Activated T-helper 1 cell treated with anti-CD3 and anti-CD28 coated beads, Interleukin-12 subunit alpha, Interleukin-12 subunit beta, Interleukin-2, Interleukin-4 antibody, amounts not matched to agents 30 ng/mL and 10 ng/mL and 1 ng/mL, durations not matched to agents 14 hours and 24 hours and 36 hours (primary cell): ENCODE data around the gene STAMBP. TPM values are rescaled to one million over a fixed set of nuclear protein-coding genes. Genes with fewer than 3 reads are reported as not detected.

Source experiments
- DNase-seq: peaks from one replicate; pipeline ENCODE4 v3.0.0; 2021; ENCODE audit warnings: low spot score
- H3K27ac Mint-ChIP-seq: one replicate; pipeline ENCODE4 v1.8.0; 2021; ENCODE audit warnings: mild to moderate bottlenecking, mixed read lengths
- H3K27me3 Mint-ChIP-seq: one replicate; pipeline ENCODE4 v1.8.0; 2022; ENCODE audit warnings: mild to moderate bottlenecking, moderate library complexity, mixed read lengths; ENCODE audit not compliant: insufficient read depth
- H3K36me3 Mint-ChIP-seq: one replicate; pipeline ENCODE4 v1.8.0; 2021; ENCODE audit warnings: low read depth, mixed read lengths
- H3K4me1 Mint-ChIP-seq: one replicate; pipeline ENCODE4 v1.8.0; 2021; ENCODE audit warnings: low read depth, mixed read lengths
- H3K4me3 Mint-ChIP-seq: one replicate; pipeline ENCODE4 v1.8.0; 2021; ENCODE audit warnings: mild to moderate bottlenecking, moderate library complexity, mixed read lengths
- H3K9me3 Mint-ChIP-seq: one replicate; pipeline ENCODE4 v1.8.0; 2021; ENCODE audit warnings: mixed read lengths
- intact Hi-C: fragments of 100-400 bp; cut with micrococcal nuclease; formaldehyde crosslinking; loops from one replicate; pipeline ENCODE4 v1.15.1; 2024
- total RNA-seq: library from RNA; stranded (reverse); gene quantifications from 2 replicates; pipeline ENCODE4 v1.2.3, GENCODE V29; 2022

STAMBP gene
- total RNA-seq, 1 donor from 2014 or later = 50.8 TPM

GRCh38 chr2:73919596-73920228 lies 91.0 kb downstream of the STAMBP start:
- intact Hi-C loops = loop anchor here (10.0 kb wide), 1 partner anchor 535 kb away; the partner anchor contains the start of genes INO80B and WBP1
- H3K9me3 Mint-ChIP-seq = no peaks in the 10 kb centered on the region

GRCh38 chr2:73920577-73921545 lies 92.1 kb downstream of the STAMBP start:
- no peak for DNase-seq

More at GRCh38 chr2:73919596-73920228, 91.0 kb downstream of the STAMBP start:
- Mint-ChIP-seq H3K36me3 (peaks cover 2% of the 10 kb centered on the region), H3K4me3 (no peak overlapping the region), H3K4me1 (peaks cover 23% of the 10 kb centered on the region), H3K27me3 (no peaks in the 10 kb centered on the region), H3K27ac (no peak overlapping the region)
- no peak for DNase-seq

GRCh38 chr2:73921581-73921980 lies 92.8 kb downstream of the STAMBP start:
- Mint-ChIP-seq H3K9me3 (no peaks in the 10 kb centered on the region), H3K27ac (no peak overlapping the region), H3K36me3 (peaks cover 2% of the 10 kb centered on the region), H3K27me3 (no peaks in the 10 kb centered on the region), H3K4me1 (peaks cover 25% of the 10 kb centered on the region), H3K4me3 (no peak overlapping the region)
- intact Hi-C loops = loop anchor here (10.0 kb wide), 1 partner anchor 533 kb away; the partner anchor contains the start of genes INO80B and WBP1
- no peak for DNase-seq

More at GRCh38 chr2:73920577-73921545, 92.1 kb downstream of the STAMBP start:
- Mint-ChIP-seq H3K4me3 (no peak overlapping the region), H3K9me3 (no peaks in the 10 kb centered on the region), H3K36me3 (peaks cover 2% of the 10 kb centered on the region), H3K4me1 (peaks cover 18% of the 10 kb centered on the region), H3K27ac (no peak overlapping the region), H3K27me3 (no peaks in the 10 kb centered on the region)
- intact Hi-C loops = loop anchor here (10.0 kb wide), 1 partner anchor 534 kb away; the partner anchor contains the start of genes INO80B and WBP1

- H3K9me3 Mint-ChIP-seq = no peaks in the 10 kb centered on the region
- peaks cover 2% of the 10 kb centered on the region for H3K36me3 Mint-ChIP-seq
- no peak overlapping the region for H3K4me3 Mint-ChIP-seq
- H3K27ac Mint-ChIP-seq = no peak overlapping the region
- H3K4me1 Mint-ChIP-seq = peaks cover 24% of the 10 kb centered on the region
- DNase-seq = no peak
- intact Hi-C loops = loop anchor here (10.0 kb wide), 1 partner anchor 532 kb away; the partner anchor contains the start of genes INO80B and WBP1
- H3K27me3 Mint-ChIP-seq = no peaks in the 10 kb centered on the region
These were observed 93.9 kb downstream of the STAMBP start for GRCh38 chr2:73922681-73923080.

Other genes starting within 250 kb of the STAMBP start
- not detected in 2 replicates for gene NAT8, start 186.5 kb upstream of the STAMBP start, total RNA-seq
- gene TPRKB, start 91.6 kb upstream of the STAMBP start, total RNA-seq = 41.5 and 42.7 TPM in 2 replicates
- 42.1 and 42.4 TPM in 2 replicates for gene DUSP11, start 48.9 kb upstream of the STAMBP start, total RNA-seq
- gene C2orf78, start 44.8 kb upstream of the STAMBP start, total RNA-seq = not detected in 2 replicates
- gene ACTG2, start 64.0 kb downstream of the STAMBP start, total RNA-seq = 0.22 and 0.26 TPM in 2 replicates
- gene DGUOK, start 97.9 kb downstream of the STAMBP start, total RNA-seq = 92.8 and 98.0 TPM in 2 replicates
- 19.2 and 20.5 TPM in 2 replicates for gene TET3, start 155.9 kb downstream of the STAMBP start, total RNA-seq